GF-D8 (cell line): ENCODE measurements around the gene RGMB.
"Not testable (repeated sequence)": the region's sequence is repeated elsewhere in the genome, so short reads cannot be mapped to it uniquely, and the experiment has no call there.

ENCODE experiments used
- DNase-seq: peaks from one replicate; lab custom pipeline; 2025; lab: John Stamatoyannopoulos, UW

Gene RGMB

GRCh38 chr5:98773464-98774191 lies at the start of gene RGMB:
Gene RGMB (plus strand): TSS chr5:98773663. CDS start chr5:98774071, 408 bp downstream.
- DNase-seq: no peak

- no peak for DNase-seq
Observed at GRCh38 chr5:98726258-98726657, 47.2 kb upstream of the RGMB start.

GRCh38 chr5:98727686-98728085 lies 45.8 kb upstream of the RGMB start:
- DNase-seq: no peak

GRCh38 chr5:98734646-98735045 lies 38.8 kb upstream of the RGMB start:
- no peak for DNase-seq

GRCh38 chr5:98735806-98736507 lies 37.5 kb upstream of the RGMB start:
- no peak for DNase-seq

GRCh38 chr5:98736753-98737152 lies 36.7 kb upstream of the RGMB start:
- DNase-seq: no peak

- not testable (repeated sequence) for DNase-seq
Observed at GRCh38 chr5:98737441-98737840, 36.0 kb upstream of the RGMB start.

GRCh38 chr5:98738481-98739149 lies 34.8 kb upstream of the RGMB start:
- not testable (repeated sequence) for DNase-seq

- no peak for DNase-seq
Observed at GRCh38 chr5:98741926-98742325, 31.5 kb upstream of the RGMB start.

- no peak for DNase-seq
Observed at GRCh38 chr5:98742396-98743073, 30.9 kb upstream of the RGMB start.

- DNase-seq: not testable (repeated sequence)
Observed at GRCh38 chr5:98748259-98748658, 25.2 kb upstream of the RGMB start.

- DNase-seq: no peak
Observed at GRCh38 chr5:98749046-98749445, 24.4 kb upstream of the RGMB start.

- DNase-seq: no peak
Observed at GRCh38 chr5:98750693-98751092, 22.8 kb upstream of the RGMB start.

GRCh38 chr5:98752331-98752730 lies 21.1 kb upstream of the RGMB start:
- DNase-seq: not testable (repeated sequence)

- not testable (repeated sequence) for DNase-seq
Observed at GRCh38 chr5:98752801-98753200, 20.7 kb upstream of the RGMB start.

GRCh38 chr5:98753507-98753906 lies 20.0 kb upstream of the RGMB start:
- no peak for DNase-seq

- DNase-seq: no peak
Observed at GRCh38 chr5:98755406-98755805, 18.1 kb upstream of the RGMB start.

- no peak for DNase-seq
Observed at GRCh38 chr5:98757978-98758377, 15.5 kb upstream of the RGMB start.

GRCh38 chr5:98763001-98763630 lies 10.3 kb upstream of the RGMB start:
- no peak for DNase-seq

- DNase-seq: no peak
Observed at GRCh38 chr5:98765815-98766214, 7.6 kb upstream of the RGMB start.

GRCh38 chr5:98767581-98767980 lies 5.9 kb upstream of the RGMB start:
- no peak for DNase-seq
